Measurements from ENCODE around the gene PDE4D. TPM values are rescaled to one million over a fixed set of nuclear protein-coding genes. Genes with fewer than 3 reads are reported as not detected.

The PDE4D gene
- total and polyA plus RNA-seq, 2 of the 4 experiments (the other 2 are of a cell fraction): 1.4 to 7.9 TPM

DNA sequence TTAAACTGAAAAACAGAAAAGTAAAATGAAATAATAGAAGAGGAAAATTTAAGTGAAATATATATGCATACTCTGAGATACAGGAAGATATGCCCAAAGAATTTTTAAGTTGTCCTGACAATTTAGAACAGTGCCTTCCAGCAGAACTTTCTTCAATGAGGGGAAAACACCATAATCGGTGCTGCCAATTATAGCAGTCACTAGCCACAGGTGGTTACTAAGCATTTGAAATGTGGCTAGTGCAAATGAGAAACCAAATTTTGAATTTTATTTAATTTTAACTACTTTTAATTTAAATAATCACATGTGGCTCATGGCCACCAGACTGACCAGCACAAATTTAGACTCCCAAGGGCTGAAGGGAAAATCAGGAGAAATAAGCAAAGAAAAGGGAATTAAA, 900.1 kb downstream of the PDE4D start:
- BruUV-seq (replicated peaks): no TSS peak
- Histone ChIP-seq H3K23ac (ENCODE audit: low read depth, low read length) (no peak overlapping the region), H3K9me3 (ENCODE audit: control insufficient read depth, insufficient read depth, low read length) (no peaks in the 10 kb centered on the region), H3K4ac (ENCODE audit: low read depth, low read length) (no peak overlapping the region), H2AK5ac (ENCODE audit: low read depth, low read length) (no peak overlapping the region), H4K91ac (ENCODE audit: insufficient read depth, low read depth, low read length) (no peak overlapping the region), H2BK15ac (ENCODE audit: low read depth, low read length) (no peak overlapping the region), H3K14ac (replicated peaks; ENCODE audit: low read depth, low read length) (no peak overlapping the region), H2BK20ac (ENCODE audit: low read depth, low read length) (no peak overlapping the region), H3K4me1 (ENCODE audit: control insufficient read depth, insufficient read depth, low read length) (no peaks in the 10 kb centered on the region), H3K56ac (ENCODE audit: extremely low read depth, insufficient read depth, low read length) (no peak overlapping the region), H3K9ac (ENCODE audit: low read depth, low read length) (no peak overlapping the region), H4K20me1 (ENCODE audit: insufficient read depth, low read length) (no peaks in the 10 kb centered on the region; the same call in 1 of the 2 replicates), H2BK5ac (ENCODE audit: low read depth, low read length, poor library complexity, severe bottlenecking) (no peak overlapping the region), H4K5ac (ENCODE audit: low read depth, low read length) (no peak overlapping the region), H3K4me3 (ENCODE audit: insufficient read depth, low read depth, low read length) (no peak overlapping the region), H2AK9ac (replicated peaks; ENCODE audit: low read depth, low read length, poor library complexity) (no peak overlapping the region), H3K79me1 (ENCODE audit: low read depth in 1 of 2, low read length in 2 of 2) (peaks cover 2 to 21% of the 10 kb centered on the region in 2 experiments; a peak in 3 of 4 replicates), H3K27me3 (ENCODE audit: control insufficient read depth, insufficient read depth, low read length) (no peaks in the 10 kb centered on the region), H3K27ac (ENCODE audit: insufficient read depth, low read length) (no peak overlapping the region), H3K4me2 (ENCODE audit: low read depth, low read length) (no peak overlapping the region), H3K36me3 (ENCODE audit: control insufficient read depth, insufficient read depth, low read length) (peaks cover 14% of the 10 kb centered on the region), H2BK120ac (ENCODE audit: low read depth, low read length) (no peak overlapping the region), H2AFZ (replicated peaks; ENCODE audit: low read length, poor library complexity) (no peak overlapping the region), H3K9me1 (ENCODE audit: insufficient read depth, low read length) (no peaks in the 10 kb centered on the region), H4K8ac (ENCODE audit: low read depth in 2 of 2, low read length in 2 of 2) (no peak overlapping the region), H3K18ac (ENCODE audit: low read depth, low read length) (no peak overlapping the region)
- in situ Hi-C loops (cut with MboI; ENCODE audit: low sequenced_read_pairs): no loop called here
- no peak for DNase-seq
- dilution Hi-C loops (cut with HindIII; ENCODE audit: low sequenced_read_pairs, unreplicated experiment): no loop called here
- POLR2A ChIA-PET (ENCODE audit: unreplicated experiment): no interaction called here
- TF ChIP-seq RFX5 (IDR thresholded peaks at IDR 0.05; ENCODE audit: low read depth, low read length) (no peak), CHD1 (IDR thresholded peaks at IDR 0.05; ENCODE audit: low read depth, low read length) (no peak), NFE2L2 (IDR thresholded peaks at IDR 0.05; ENCODE audit: low read depth, low read length) (no peak)
- intact Hi-C loops (cut with micrococcal nuclease): no loop called here
- WGBS, 2 experiments (ENCODE audit: extremely low coverage in 2 of 2, insufficient read length in 1 of 2): no CpG with 5 or more reads among the region's 1 CpG
- ATAC-seq (ENCODE audit: low read depth): no peak
- CTCF ChIA-PET: no interaction called here

Measured in IMR-90 (cell line).